Adipocyte (in vitro differentiated cells): ENCODE results near the gene TBX18.

Experiments
- DNase-seq: peaks from one replicate; pipeline ENCODE4 v3.0.0-alpha.2; 2015; ENCODE audit warnings: low read depth
- H3K27me3 ChIP-seq: replicated peaks from 2 replicates; pipeline ENCODE4 v1.7.0; 2013; ENCODE audit warnings: mild to moderate bottlenecking, low read length, moderate library complexity; ENCODE audit not compliant: control insufficient read depth, insufficient read depth
- H3K36me3 ChIP-seq: 2 replicates; pipeline ENCODE4 v1.7.0; 2013; ENCODE audit warnings: low read length, mild to moderate bottlenecking, moderate library complexity; ENCODE audit not compliant: control insufficient read depth, insufficient read depth, severe bottlenecking
- H3K4me1 ChIP-seq: 2 replicates; pipeline ENCODE4 v1.7.0; 2013; ENCODE audit warnings: mild to moderate bottlenecking, low read length, moderate library complexity; ENCODE audit not compliant: control insufficient read depth, insufficient read depth
- H3K4me3 ChIP-seq: 2 replicates; pipeline ENCODE4 v1.7.0; 2013; ENCODE audit warnings: mild to moderate bottlenecking, low read length, moderate library complexity
- H3K9ac ChIP-seq: 2 replicates; pipeline ENCODE4 v1.7.0; 2013; ENCODE audit warnings: mild to moderate bottlenecking, low read length, moderate library complexity
- H3K9me3 ChIP-seq: 2 replicates; pipeline ENCODE4 v1.7.0; 2013; ENCODE audit warnings: mild to moderate bottlenecking, low read length, moderate library complexity; ENCODE audit not compliant: control insufficient read depth

TBX18 gene

GRCh38 chr6:84665401-84665800 lies 99.0 kb downstream of the TBX18 start:
- no peak for DNase-seq
- H3K4me1 ChIP-seq = no peaks in the 10 kb centered on the region

GRCh38 chr6:84663866-84664265 lies 100.5 kb downstream of the TBX18 start:
- Histone ChIP-seq H3K36me3 (no peaks in the 10 kb centered on the region), H3K9ac (no peak overlapping the region), H3K4me1 (no peaks in the 10 kb centered on the region), H3K4me3 (no peak overlapping the region), H3K27me3 (no peaks in the 10 kb centered on the region), H3K9me3 (no peaks in the 10 kb centered on the region)
- no peak for DNase-seq

More at GRCh38 chr6:84665401-84665800, 99.0 kb downstream of the TBX18 start:
- Histone ChIP-seq H3K36me3 (no peaks in the 10 kb centered on the region), H3K9me3 (no peaks in the 10 kb centered on the region), H3K27me3 (no peaks in the 10 kb centered on the region), H3K9ac (no peak overlapping the region), H3K4me3 (no peak overlapping the region)

- no peaks in the 10 kb centered on the region for H3K27me3 ChIP-seq
- H3K9me3 ChIP-seq = no peaks in the 10 kb centered on the region
- H3K4me1 ChIP-seq = peaks cover 6% of the 10 kb centered on the region
- H3K4me3 ChIP-seq = no peak overlapping the region
- no peaks in the 10 kb centered on the region for H3K36me3 ChIP-seq
- no peak for DNase-seq
- no peak overlapping the region for H3K9ac ChIP-seq
These were observed 106.9 kb downstream of the TBX18 start for GRCh38 chr6:84657486-84657885.

- Histone ChIP-seq H3K27me3 (no peaks in the 10 kb centered on the region), H3K36me3 (no peaks in the 10 kb centered on the region), H3K4me3 (no peak overlapping the region), H3K9ac (no peak overlapping the region), H3K9me3 (no peaks in the 10 kb centered on the region), H3K4me1 (peaks cover 11% of the 10 kb centered on the region)
- DNase-seq = no peak
These were observed 107.4 kb downstream of the TBX18 start for GRCh38 chr6:84657025-84657424.

GRCh38 chr6:84653027-84653551 lies 111.3 kb downstream of the TBX18 start:
- H3K4me3 ChIP-seq = no peak overlapping the region
- no peak overlapping the region for H3K9ac ChIP-seq
- no peaks in the 10 kb centered on the region for H3K9me3 ChIP-seq
- H3K36me3 ChIP-seq = no peaks in the 10 kb centered on the region
- no peaks in the 10 kb centered on the region for H3K27me3 ChIP-seq
- no peak for DNase-seq
- H3K4me1 ChIP-seq = peaks cover 18% of the 10 kb centered on the region

- DNase-seq = peak; percentile 87
- peaks cover 18% of the 10 kb centered on the region for H3K4me1 ChIP-seq
- H3K9ac ChIP-seq = peak overlapping the region; percentile 16
- H3K4me3 ChIP-seq = no peak overlapping the region
- H3K36me3 ChIP-seq = no peaks in the 10 kb centered on the region
- H3K27me3 ChIP-seq = no peaks in the 10 kb centered on the region
- H3K9me3 ChIP-seq = no peaks in the 10 kb centered on the region
These were observed 111.9 kb downstream of the TBX18 start for GRCh38 chr6:84652356-84653026.

- Histone ChIP-seq H3K4me3 (no peak overlapping the region), H3K9me3 (no peaks in the 10 kb centered on the region), H3K9ac (no peak overlapping the region), H3K4me1 (peaks cover 18% of the 10 kb centered on the region), H3K36me3 (no peaks in the 10 kb centered on the region), H3K27me3 (no peaks in the 10 kb centered on the region)
- no peak for DNase-seq
These were observed 112.8 kb downstream of the TBX18 start for GRCh38 chr6:84651583-84651982.

- H3K9ac ChIP-seq = no peak overlapping the region
- DNase-seq = no peak
- H3K9me3 ChIP-seq = no peaks in the 10 kb centered on the region
- H3K27me3 ChIP-seq = no peaks in the 10 kb centered on the region
- no peak overlapping the region for H3K4me3 ChIP-seq
- H3K4me1 ChIP-seq = peaks cover 40% of the 10 kb centered on the region
- no peaks in the 10 kb centered on the region for H3K36me3 ChIP-seq
These were observed 116.0 kb downstream of the TBX18 start for GRCh38 chr6:84648444-84648843.

- Histone ChIP-seq H3K27me3 (no peaks in the 10 kb centered on the region), H3K4me1 (peaks cover 32% of the 10 kb centered on the region), H3K4me3 (peak overlapping the region; percentile 53), H3K36me3 (no peaks in the 10 kb centered on the region), H3K9ac (peak overlapping the region; percentile 22), H3K9me3 (no peaks in the 10 kb centered on the region)
- peak; percentile 51 for DNase-seq
These were observed 118.7 kb downstream of the TBX18 start for GRCh38 chr6:84645563-84646266.

GRCh38 chr6:84645000-84645399 lies 119.4 kb downstream of the TBX18 start:
- no peaks in the 10 kb centered on the region for H3K9me3 ChIP-seq
- no peaks in the 10 kb centered on the region for H3K27me3 ChIP-seq
- peaks cover 32% of the 10 kb centered on the region for H3K4me1 ChIP-seq
- peak; percentile 62 for DNase-seq
- H3K4me3 ChIP-seq = peak overlapping the region; percentile 53
- peak overlapping the region; percentile 22 for H3K9ac ChIP-seq
- no peaks in the 10 kb centered on the region for H3K36me3 ChIP-seq

- Histone ChIP-seq H3K4me3 (no peak overlapping the region), H3K36me3 (no peaks in the 10 kb centered on the region), H3K27me3 (no peaks in the 10 kb centered on the region), H3K9ac (no peak overlapping the region), H3K9me3 (no peaks in the 10 kb centered on the region), H3K4me1 (peaks cover 32% of the 10 kb centered on the region)
- DNase-seq = no peak
These were observed 120.6 kb downstream of the TBX18 start for GRCh38 chr6:84643778-84644177.
